Measurements from ENCODE around the gene IFI6. TPM values are rescaled to one million over a fixed set of nuclear protein-coding genes. Genes with fewer than 3 reads are reported as not detected.
"Not testable (repeated sequence)": the region's sequence is repeated elsewhere in the genome, so short reads cannot be mapped to it uniquely, and the experiment has no call there.

IFI6 gene
- total and polyA plus RNA-seq, 11 donors: 18.3 to 140 (median 61.9) TPM

- ATAC-seq (peak in 1 of 4 donors; percentile 17), DNase-seq (no peak)
- H3K4me1 ChIP-seq: peaks cover 13 to 86% (median 55%) of the 10 kb centered on the region in 12 donors
- 62 to 78% (median 69%) methylated on average over 12 to 14 of the region's 14 CpGs for WGBS, 4 donors
- no peaks in the 10 kb centered on the region for H3K36me3 ChIP-seq
- no peaks in the 10 kb centered on the region for H3K9me3 ChIP-seq
- H3K4me3 ChIP-seq: peak overlapping the region in 1 of 12 donors; percentile 66
- intact Hi-C loops (cut with DNase I): no loop called here
- peaks cover 0 to 5% (median 0%) of the 10 kb centered on the region in 9 donors for H3K27me3 ChIP-seq
- TF ChIP-seq, protein P1, sequence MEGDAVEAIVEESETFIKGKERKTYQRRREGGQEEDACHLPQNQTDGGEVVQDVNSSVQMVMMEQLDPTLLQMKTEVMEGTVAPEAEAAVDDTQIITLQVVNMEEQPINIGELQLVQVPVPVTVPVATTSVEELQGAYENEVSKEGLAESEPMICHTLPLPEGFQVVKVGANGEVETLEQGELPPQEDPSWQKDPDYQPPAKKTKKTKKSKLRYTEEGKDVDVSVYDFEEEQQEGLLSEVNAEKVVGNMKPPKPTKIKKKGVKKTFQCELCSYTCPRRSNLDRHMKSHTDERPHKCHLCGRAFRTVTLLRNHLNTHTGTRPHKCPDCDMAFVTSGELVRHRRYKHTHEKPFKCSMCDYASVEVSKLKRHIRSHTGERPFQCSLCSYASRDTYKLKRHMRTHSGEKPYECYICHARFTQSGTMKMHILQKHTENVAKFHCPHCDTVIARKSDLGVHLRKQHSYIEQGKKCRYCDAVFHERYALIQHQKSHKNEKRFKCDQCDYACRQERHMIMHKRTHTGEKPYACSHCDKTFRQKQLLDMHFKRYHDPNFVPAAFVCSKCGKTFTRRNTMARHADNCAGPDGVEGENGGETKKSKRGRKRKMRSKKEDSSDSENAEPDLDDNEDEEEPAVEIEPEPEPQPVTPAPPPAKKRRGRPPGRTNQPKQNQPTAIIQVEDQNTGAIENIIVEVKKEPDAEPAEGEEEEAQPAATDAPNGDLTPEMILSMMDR (IDR thresholded peaks at IDR 0.05): no peak
- TF ChIP-seq POLR2A (IDR thresholded peaks at IDR 0.05): no peak
- peak overlapping the region; percentile 80 to 92 (median 85) for H3K27ac ChIP-seq
Measured at GRCh38 chr1:27632387-27633297, 39.4 kb downstream of the IFI6 start.

GRCh38 chr1:27630859-27631491, 41.0 kb downstream of the IFI6 start:
- H3K9me3 ChIP-seq: no peaks in the 10 kb centered on the region
- TF ChIP-seq, protein P1 (IDR thresholded peaks at IDR 0.05): no peak
- no peak for TF ChIP-seq POLR2A (IDR thresholded peaks at IDR 0.05)
- peak overlapping the region in 2 of 12 donors; percentile 13 to 66 for H3K4me3 ChIP-seq
- DNase-seq (peak in 4 of 5 donors; percentile 57 to 84 (median 59)), ATAC-seq (peak; percentile 74 to 85 (median 79))
- no peaks in the 10 kb centered on the region for H3K36me3 ChIP-seq
- WGBS, 4 donors: 48 to 59% (median 58%) methylated on average over 5 of the region's 5 CpGs
- peaks cover 0 to 5% (median 0%) of the 10 kb centered on the region in 9 donors for H3K27me3 ChIP-seq
- peaks cover 13 to 91% (median 55%) of the 10 kb centered on the region in 12 donors for H3K4me1 ChIP-seq
- intact Hi-C loops (cut with DNase I): no loop called here
- H3K27ac ChIP-seq: peak overlapping the region; percentile 80 to 92 (median 85)

DNA sequence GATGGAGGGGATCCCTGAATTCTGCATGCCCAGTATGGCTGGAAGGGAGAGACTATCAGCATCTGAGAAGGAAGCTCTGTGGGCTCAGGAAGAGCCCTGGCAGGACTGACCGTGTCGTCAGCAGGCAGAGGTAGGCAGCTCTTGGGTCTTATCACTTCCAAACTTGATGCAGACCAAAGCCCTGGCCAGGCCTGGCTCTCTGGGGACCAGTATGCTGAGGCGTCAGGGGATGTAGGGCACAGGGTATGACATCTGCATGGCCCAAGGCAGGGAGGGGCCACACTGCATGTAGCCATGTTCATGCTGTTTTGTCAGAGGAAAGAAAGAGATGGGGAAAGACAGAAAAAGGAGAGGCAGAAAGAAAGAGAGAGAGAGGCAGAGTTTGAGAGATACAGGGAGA, 43.3 kb downstream of the IFI6 start:
- WGBS, 4 donors: 13 to 27% (median 22%) methylated on average over 3 of the region's 3 CpGs
- peak overlapping the region in 11 of 12 donors; percentile 47 to 90 (median 84) for H3K27ac ChIP-seq
- TF ChIP-seq, protein P1 (IDR thresholded peaks at IDR 0.05): no peak
- TF ChIP-seq POLR2A (IDR thresholded peaks at IDR 0.05): no peak
- no peaks in the 10 kb centered on the region for H3K9me3 ChIP-seq
- H3K4me3 ChIP-seq: no peak overlapping the region
- no peaks in the 10 kb centered on the region for H3K27me3 ChIP-seq
- ATAC-seq (no peak), DNase-seq (no peak)
- intact Hi-C loops (cut with DNase I): no loop called here
- peaks cover 0 to 6% (median 0%) of the 10 kb centered on the region in 9 donors for H3K36me3 ChIP-seq
- peaks cover 13 to 96% (median 49%) of the 10 kb centered on the region in 12 donors for H3K4me1 ChIP-seq

GRCh38 chr1:27627733-27628132, 44.3 kb downstream of the IFI6 start:
- ATAC-seq; H3K4me3 ChIP-seq; H3K36me3 ChIP-seq; DNase-seq; H3K27me3 ChIP-seq; H3K9me3 ChIP-seq; H3K27ac ChIP-seq; intact Hi-C loops (cut with DNase I): not testable (repeated sequence)
- 93 to 97% (median 95%) methylated on average over 4 of the region's 4 CpGs for WGBS, 4 donors
- peaks cover 13 to 96% (median 39%) of the 10 kb centered on the region in 12 donors for H3K4me1 ChIP-seq
